OCI-LY7 (cell line): Measurements from ENCODE around the gene MAST1. TPM values are rescaled to one million over a fixed set of nuclear protein-coding genes. Genes with fewer than 3 reads are reported as not detected.

Experiments used
- Bru-seq: library from RNA; stranded (reverse); fragments of 400-500 nt; gene quantifications from one replicate; lab custom pipeline; 2021; lab: Mats Ljungman, UMichigan
- BruChase-seq, 2 experiments: library from RNA; stranded (reverse); fragments of 400-500 nt; gene quantifications; one replicate each; lab custom pipeline; 2021; lab: Mats Ljungman, UMichigan
- BruUV-seq: library from RNA; stranded (reverse); fragments of 400-500 nt; replicated peaks from 2 replicates; lab custom pipeline; 2021; lab: Mats Ljungman, UMichigan
- CTCF ChIA-PET: fragments of 300-600 bp; sonication (Branson Sonifier 250); formaldehyde crosslinking; loops from one replicate; lab custom pipeline; 2022; ENCODE audit warnings: antibody characterized with exemption; ENCODE audit not compliant: unreplicated experiment; lab: Charles Lee
- POLR2A ChIA-PET: fragments of 300-600 bp; sonication (Branson Sonifier 250); formaldehyde crosslinking; loops from one replicate; lab custom pipeline; 2022; ENCODE audit warnings: antibody characterized with exemption; lab: Charles Lee
- DNase-seq: peaks from one replicate; pipeline ENCODE4 v3.0.0-alpha.2; 2015; ENCODE audit warnings: low spot score
- H2AFZ ChIP-seq: fragments of 200-600 bp; sonication (generic), shearing (Covaris generic); 2 replicates; pipeline ENCODE4 v1.6.1; 2014; ENCODE audit warnings: mild to moderate bottlenecking, antibody characterized with exemption, low read length, moderate library complexity
- H3K27ac ChIP-seq: fragments of 200-600 bp; sonication (generic); 2 replicates; pipeline ENCODE4 v1.5.1; 2014; ENCODE audit warnings: mixed run types, low read depth, mild to moderate bottlenecking, moderate library complexity, low read length, inconsistent platforms; ENCODE audit not compliant: poor library complexity, severe bottlenecking
- H3K36me3 ChIP-seq: fragments of 200-600 bp; sonication (generic); 2 replicates; pipeline ENCODE4 v1.6.1; 2014; ENCODE audit warnings: mild to moderate bottlenecking, antibody characterized with exemption, low read length, moderate library complexity, mixed read lengths; ENCODE audit not compliant: insufficient read depth
- H3K4me1 ChIP-seq: fragments of 200-600 bp; sonication (generic); 2 replicates; pipeline ENCODE4 v1.5.1; 2014; ENCODE audit warnings: mild to moderate bottlenecking, low read length; ENCODE audit not compliant: insufficient read depth, poor library complexity, severe bottlenecking
- H3K4me2 ChIP-seq: fragments of 200-600 bp; sonication (generic); 2 replicates; pipeline ENCODE4 v1.6.1; 2014; ENCODE audit warnings: mild to moderate bottlenecking, low read length
- H3K4me3 ChIP-seq: fragments of 200-600 bp; sonication (generic); 2 replicates; pipeline ENCODE4 v1.5.1; 2014; ENCODE audit warnings: mild to moderate bottlenecking, low read depth, low read length; ENCODE audit not compliant: poor library complexity, severe bottlenecking
- H3K79me2 ChIP-seq: fragments of 200-600 bp; sonication (generic); 2 replicates; pipeline ENCODE4 v1.6.1; 2016; ENCODE audit warnings: low read depth, mild to moderate bottlenecking, low read length, moderate library complexity, mixed read lengths; ENCODE audit not compliant: insufficient read depth
- H3K9me2 ChIP-seq: fragments of 200-600 bp; sonication (generic); 2 replicates; pipeline ENCODE4 v1.6.1; 2016; ENCODE audit warnings: mild to moderate bottlenecking, low read length, mixed read lengths; ENCODE audit not compliant: insufficient read depth
- H3K9me3 ChIP-seq: fragments of 200-600 bp; sonication (generic); 2 replicates; pipeline ENCODE4 v1.6.1; 2014; ENCODE audit warnings: mild to moderate bottlenecking, mixed run types, low read length, mixed read lengths
- H4K20me1 ChIP-seq: fragments of 200-600 bp; sonication (generic); 2 replicates; pipeline ENCODE4 v1.6.1; 2014; ENCODE audit warnings: mild to moderate bottlenecking, antibody characterized with exemption, low read length, moderate library complexity, mixed read lengths; ENCODE audit not compliant: insufficient read depth
- EZH2phosphoT487 ChIP-seq: fragments of 200-600 bp; sonication (generic); IDR thresholded peaks from 2 replicates; pipeline ENCODE4 v1.6.1; 2018; ENCODE audit warnings: low read depth, borderline replicate concordance, mild to moderate bottlenecking, mixed run types, antibody characterized with exemption, low read length, moderate library complexity, mixed read lengths
- intact Hi-C: fragments of 100-400 bp; cut with micrococcal nuclease; formaldehyde crosslinking; loops from one replicate; pipeline ENCODE4 v1.10.0; 2022; ENCODE audit not compliant: unreplicated experiment
- long read RNA-seq: library from polyadenylated mRNA; stranded (forward); transcript quantifications from one replicate; pipeline ENCODE4 v2.0.0, GENCODE V29; 2022
- total RNA-seq, 2 experiments: library from RNA; depleted of rRNA in 1 of 2; stranded (reverse); fragments of >200 nt in 1 of 2; shearing (Covaris generic) in 1 of 2; gene quantifications; 2 replicates each; pipeline ENCODE4 v1.2.3, GENCODE V29; 2014 to 2022
- TF ChIP-seq, protein P1 (sequence below): fragments of 200-600 bp; sonication (generic); conservative IDR thresholded peaks from 2 replicates; pipeline ENCODE4 v1.5.1; 2014; ENCODE audit warnings: mild to moderate bottlenecking, antibody characterized with exemption, low read length, moderate library complexity, mixed read lengths

The MAST1 gene
- 5.5 and 9.1 TPM in 2 replicates for total RNA-seq (2014; rRNA removed; shearing (Covaris generic))
- total RNA-seq (2022), result 21.1 and 23.4 TPM in 2 replicates
- percentile 46 among the genes with signal in this experiment for Bru-seq, nascent RNA
- percentile 49 among the genes with signal in this experiment for BruChase-seq, experiment 1, labeled RNA remaining after a 6-hour chase
- percentile 50 among the genes with signal in this experiment for BruChase-seq, experiment 2, labeled RNA remaining after a 2-hour chase
- long read RNA-seq, full-length matches to known transcripts, result 2 of 30 reads
- long read RNA-seq, partial matches to known transcripts, result 11 of 30 reads
- long read RNA-seq, other reads (novel, unspliced or antisense), result 17 of 30 reads

DNA sequence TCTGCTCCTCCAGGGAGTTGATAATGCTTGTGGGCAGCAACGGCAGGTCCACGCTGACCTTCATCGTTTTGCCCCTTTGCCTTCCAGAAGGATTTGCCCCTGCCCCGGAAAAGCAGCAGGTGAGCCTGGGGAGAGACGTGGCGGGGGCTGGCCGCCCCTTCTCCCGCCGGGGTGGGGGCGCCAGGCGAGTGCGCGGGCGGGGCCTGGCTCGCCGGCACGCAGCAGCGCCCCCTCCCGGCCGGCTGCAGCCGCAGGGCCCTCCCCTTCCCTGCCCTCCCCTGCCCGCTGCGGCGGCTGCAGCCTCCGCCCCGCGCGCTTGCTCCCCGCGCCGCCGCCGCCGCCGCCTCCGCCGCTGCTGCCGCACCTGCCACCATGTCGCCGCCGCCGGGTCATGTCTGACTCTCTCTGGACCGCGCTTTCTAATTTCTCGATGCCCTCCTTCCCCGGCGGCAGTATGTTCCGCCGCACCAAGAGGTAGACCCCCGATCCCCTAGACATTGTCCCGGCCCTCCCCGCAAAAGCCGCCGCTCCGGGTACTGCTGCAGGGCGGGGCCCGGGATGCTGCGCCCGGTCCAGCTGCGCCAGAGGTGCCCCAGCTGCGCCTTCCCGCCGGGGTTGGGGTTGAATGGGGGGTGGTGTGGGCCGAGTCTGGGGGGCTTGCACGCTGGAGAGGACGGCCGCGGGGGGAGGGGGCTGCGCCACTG, at the start of gene MAST1:
Gene MAST1 (plus strand): TSS at position 334 of the 704 bp plus-strand sequence. CDS start 58 bp downstream, at position 392.
- BruUV-seq, result no TSS peak
- intact Hi-C loops, result loop anchor here (5.0 kb wide), 1 partner anchor 99 kb away; the partner anchor contains the start of gene CALR
- TF ChIP-seq EZH2phosphoT487, result no peak
- TF ChIP-seq, protein P1, sequence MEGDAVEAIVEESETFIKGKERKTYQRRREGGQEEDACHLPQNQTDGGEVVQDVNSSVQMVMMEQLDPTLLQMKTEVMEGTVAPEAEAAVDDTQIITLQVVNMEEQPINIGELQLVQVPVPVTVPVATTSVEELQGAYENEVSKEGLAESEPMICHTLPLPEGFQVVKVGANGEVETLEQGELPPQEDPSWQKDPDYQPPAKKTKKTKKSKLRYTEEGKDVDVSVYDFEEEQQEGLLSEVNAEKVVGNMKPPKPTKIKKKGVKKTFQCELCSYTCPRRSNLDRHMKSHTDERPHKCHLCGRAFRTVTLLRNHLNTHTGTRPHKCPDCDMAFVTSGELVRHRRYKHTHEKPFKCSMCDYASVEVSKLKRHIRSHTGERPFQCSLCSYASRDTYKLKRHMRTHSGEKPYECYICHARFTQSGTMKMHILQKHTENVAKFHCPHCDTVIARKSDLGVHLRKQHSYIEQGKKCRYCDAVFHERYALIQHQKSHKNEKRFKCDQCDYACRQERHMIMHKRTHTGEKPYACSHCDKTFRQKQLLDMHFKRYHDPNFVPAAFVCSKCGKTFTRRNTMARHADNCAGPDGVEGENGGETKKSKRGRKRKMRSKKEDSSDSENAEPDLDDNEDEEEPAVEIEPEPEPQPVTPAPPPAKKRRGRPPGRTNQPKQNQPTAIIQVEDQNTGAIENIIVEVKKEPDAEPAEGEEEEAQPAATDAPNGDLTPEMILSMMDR, result peak; percentile 68
- POLR2A ChIA-PET, result no interaction called here
- Histone ChIP-seq H2AFZ (peak within 1 kb of the TSS; percentile 72), H3K4me3 (peak within 1 kb of the TSS; percentile 93), H4K20me1 (no peaks in the 10 kb centered on the region), H3K27ac (peak within 1 kb of the TSS; percentile 45), H3K9me3 (no peaks in the 10 kb centered on the region), H3K4me2 (peak within 1 kb of the TSS; percentile 90), H3K9me2 (no peaks in the 10 kb centered on the region), H3K79me2 (no peaks in the 10 kb centered on the region), H3K36me3 (peaks cover under 1% of the 10 kb centered on the region; the same call in 1 of the 2 replicates), H3K4me1 (peaks cover 67% of the 10 kb centered on the region)
- DNase-seq, result peak; percentile 81
- CTCF ChIA-PET, result interaction anchor here (0.6 kb wide), 2 partner anchors 25 to 53 kb away, joined by 4 to 8 read pairs; no protein-coding TSS in a partner anchor

GRCh38 chr19:12788682-12789097, 49.6 kb upstream of the MAST1 start:
- ChIA-PET POLR2A (interaction anchor here (0.6 kb wide), 2 partner anchors 47 to 54 kb away, joined by 3 read pairs; no protein-coding TSS in a partner anchor), CTCF (no interaction called here)
- no TSS peak for BruUV-seq
- intact Hi-C loops, result no loop called here
- H3K9me2 ChIP-seq, result no peaks in the 10 kb centered on the region
- no peaks in the 10 kb centered on the region for H4K20me1 ChIP-seq
- peaks cover 60% of the 10 kb centered on the region for H3K4me1 ChIP-seq
- peak overlapping the region; percentile 95 for H3K4me2 ChIP-seq
- TF ChIP-seq, protein P1, result no peak
- TF ChIP-seq EZH2phosphoT487, result no peak
- H2AFZ ChIP-seq, result no peak overlapping the region
- peak overlapping the region; percentile 84 for H3K4me3 ChIP-seq
- no peak overlapping the region for H3K27ac ChIP-seq
- H3K79me2 ChIP-seq, result peaks cover 8% of the 10 kb centered on the region
- H3K36me3 ChIP-seq, result no peaks in the 10 kb centered on the region
- DNase-seq, result no peak
- no peaks in the 10 kb centered on the region for H3K9me3 ChIP-seq
